GM20431 (cell line): ENCODE measurements around the gene CYP2S1.

Experiments
- in situ Hi-C: fragments of 300-500 bp; cut with MseI, MboI; formaldehyde crosslinking; loops from one replicate; pipeline ENCODE4 v1.15.0; 2020; ENCODE audit warnings: low sequenced_read_pairs; ENCODE audit not compliant: unreplicated experiment

Gene CYP2S1

GRCh38 chr19:41193430-41194156, 574 bp downstream of the CYP2S1 start:
- in situ Hi-C loops: no loop called here

GRCh38 chr19:41194157-41194552, 1.1 kb downstream of the CYP2S1 start:
- in situ Hi-C loops: no loop called here

- in situ Hi-C loops: no loop called here
Observed at GRCh38 chr19:41195675-41196497, 2.9 kb downstream of the CYP2S1 start.

- in situ Hi-C loops: no loop called here
Observed at GRCh38 chr19:41198559-41198958, 5.5 kb downstream of the CYP2S1 start.

GRCh38 chr19:41203371-41203770, 10.4 kb downstream of the CYP2S1 start:
- in situ Hi-C loops: loop anchor here (10.0 kb wide), 1 partner anchor 101 kb away; no protein-coding TSS in a partner anchor

- in situ Hi-C loops: loop anchor here (10.0 kb wide), 1 partner anchor 100 kb away; no protein-coding TSS in a partner anchor
Observed at GRCh38 chr19:41204338-41204737, 11.3 kb downstream of the CYP2S1 start.

GRCh38 chr19:41205995-41206394, 13.0 kb downstream of the CYP2S1 start:
- in situ Hi-C loops: loop anchor here (10.0 kb wide), 1 partner anchor 99 kb away; no protein-coding TSS in a partner anchor

- in situ Hi-C loops: loop anchor here (10.0 kb wide), 1 partner anchor 98 kb away; no protein-coding TSS in a partner anchor
Observed at GRCh38 chr19:41206456-41206855, 13.4 kb downstream of the CYP2S1 start.

GRCh38 chr19:41206926-41207750, 14.1 kb downstream of the CYP2S1 start:
- in situ Hi-C loops: loop anchor here (10.0 kb wide), 1 partner anchor 98 kb away; no protein-coding TSS in a partner anchor

- in situ Hi-C loops: no loop called here
Observed at GRCh38 chr19:41214161-41214560, 21.1 kb downstream of the CYP2S1 start.

- in situ Hi-C loops: no loop called here
Observed at GRCh38 chr19:41217741-41218140, 24.7 kb downstream of the CYP2S1 start.

GRCh38 chr19:41218249-41218614, 25.2 kb downstream of the CYP2S1 start:
- in situ Hi-C loops: no loop called here

- in situ Hi-C loops: no loop called here
Observed at GRCh38 chr19:41218615-41219507, 25.8 kb downstream of the CYP2S1 start, which contains the start of gene AXL. AXL (plus strand) TSS chr19:41219223; CDS start chr19:41219393, 170 bp downstream.

GRCh38 chr19:41219924-41220567, 27.0 kb downstream of the CYP2S1 start:
- in situ Hi-C loops: no loop called here

- in situ Hi-C loops: no loop called here
Observed at GRCh38 chr19:41220811-41221210, 27.8 kb downstream of the CYP2S1 start.

GRCh38 chr19:41221514-41222205, 28.6 kb downstream of the CYP2S1 start:
- in situ Hi-C loops: no loop called here

GRCh38 chr19:41222240-41222639, 29.2 kb downstream of the CYP2S1 start:
- in situ Hi-C loops: no loop called here
